Measurements from ENCODE around the gene APLP2. TPM values are rescaled to one million over a fixed set of nuclear protein-coding genes. Genes with fewer than 3 reads are reported as not detected.

Gene APLP2
- total and polyA plus RNA-seq, 2 donors (not counting 1 experiment from before 2014, with no cell fraction given), result 409 to 508 TPM

DNA sequence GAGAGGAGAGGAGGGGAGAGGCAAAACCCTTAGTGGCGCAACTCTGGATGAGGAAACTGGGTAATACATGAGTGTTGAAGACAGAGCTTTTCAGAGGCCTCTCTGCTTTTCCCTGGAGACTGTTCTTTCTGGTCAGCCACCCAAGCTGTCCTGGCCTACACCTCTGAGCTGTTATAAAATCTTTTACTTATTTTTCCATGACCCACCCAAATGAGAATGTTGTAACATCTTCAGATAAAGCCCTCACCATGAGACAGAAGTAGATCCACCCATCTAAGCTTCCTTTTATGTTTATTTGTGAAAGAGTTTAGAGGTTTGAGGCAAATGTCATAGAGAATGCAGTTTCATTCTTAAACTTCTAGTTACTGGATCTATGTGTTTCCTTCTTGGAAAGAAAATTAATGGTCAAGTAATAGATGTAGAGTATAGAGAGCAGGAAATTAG, 20.3 kb upstream of the APLP2 start:
- no peak for DNase-seq (ENCODE audit: low read depth in 2 of 2)
- H3K27me3 ChIP-seq (ENCODE audit: control insufficient read depth, insufficient read depth, low read length), result no peaks in the 10 kb centered on the region
- TF ChIP-seq, protein P1, sequence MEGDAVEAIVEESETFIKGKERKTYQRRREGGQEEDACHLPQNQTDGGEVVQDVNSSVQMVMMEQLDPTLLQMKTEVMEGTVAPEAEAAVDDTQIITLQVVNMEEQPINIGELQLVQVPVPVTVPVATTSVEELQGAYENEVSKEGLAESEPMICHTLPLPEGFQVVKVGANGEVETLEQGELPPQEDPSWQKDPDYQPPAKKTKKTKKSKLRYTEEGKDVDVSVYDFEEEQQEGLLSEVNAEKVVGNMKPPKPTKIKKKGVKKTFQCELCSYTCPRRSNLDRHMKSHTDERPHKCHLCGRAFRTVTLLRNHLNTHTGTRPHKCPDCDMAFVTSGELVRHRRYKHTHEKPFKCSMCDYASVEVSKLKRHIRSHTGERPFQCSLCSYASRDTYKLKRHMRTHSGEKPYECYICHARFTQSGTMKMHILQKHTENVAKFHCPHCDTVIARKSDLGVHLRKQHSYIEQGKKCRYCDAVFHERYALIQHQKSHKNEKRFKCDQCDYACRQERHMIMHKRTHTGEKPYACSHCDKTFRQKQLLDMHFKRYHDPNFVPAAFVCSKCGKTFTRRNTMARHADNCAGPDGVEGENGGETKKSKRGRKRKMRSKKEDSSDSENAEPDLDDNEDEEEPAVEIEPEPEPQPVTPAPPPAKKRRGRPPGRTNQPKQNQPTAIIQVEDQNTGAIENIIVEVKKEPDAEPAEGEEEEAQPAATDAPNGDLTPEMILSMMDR (conservative IDR thresholded peaks at IDR 0.05 in 1 of 2, IDR thresholded peaks at IDR 0.05 in 1 of 2; ENCODE audit: low read depth in 1 of 2, low read length in 2 of 2), result no peak
- TF ChIP-seq EZH2 (IDR thresholded peaks at IDR 0.05; ENCODE audit: low read length, missing control alignments), result no peak

DNA sequence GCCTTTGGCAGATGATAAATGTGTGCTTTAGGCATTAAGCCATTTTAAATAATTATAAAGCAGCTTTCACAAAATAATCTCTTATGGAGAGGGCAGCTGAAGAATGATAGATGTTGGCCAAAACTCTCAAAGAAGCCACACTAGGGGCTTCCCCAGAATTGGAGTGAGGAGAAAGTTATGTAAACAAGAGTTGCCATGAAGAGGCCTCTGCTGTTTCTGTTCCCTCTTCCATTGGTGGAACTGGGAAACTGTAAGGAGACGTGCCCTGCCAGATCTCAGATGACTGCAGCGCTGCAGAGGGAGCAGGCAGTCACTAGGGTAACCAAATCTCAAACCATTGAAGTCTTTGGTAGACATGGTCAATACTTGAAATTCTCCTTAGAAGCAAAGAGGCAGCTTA, 19.4 kb upstream of the APLP2 start:
- Histone ChIP-seq H3K9ac (ENCODE audit: insufficient read depth, low read length) (no peak overlapping the region), H2AFZ (ENCODE audit: low read length) (no peak overlapping the region), H3K27me3 (ENCODE audit: control insufficient read depth, insufficient read depth, low read length) (no peaks in the 10 kb centered on the region), H3K4me1 (ENCODE audit: control insufficient read depth, extremely low read depth, insufficient read depth, low read length) (no peaks in the 10 kb centered on the region), H3K27ac (ENCODE audit: insufficient read depth, low read length) (no peak overlapping the region), H3K36me3 (ENCODE audit: control insufficient read depth, insufficient read depth, low read length) (no peaks in the 10 kb centered on the region), H3K4me3 (replicated peaks in 1 of 4; ENCODE audit: control extremely low read depth in 1 of 4, insufficient read depth in 1 of 4, low read depth in 3 of 4, low read length in 4 of 4) (no peak overlapping the region), H3K9me3 (ENCODE audit: control insufficient read depth, insufficient read depth, low read depth, low read length) (no peaks in the 10 kb centered on the region), H3K79me2 (ENCODE audit: control insufficient read depth, insufficient read depth, low read length) (no peaks in the 10 kb centered on the region), H4K20me1 (ENCODE audit: control insufficient read depth, extremely low read depth, insufficient read depth, low read length) (no peaks in the 10 kb centered on the region), H3K4me2 (ENCODE audit: extremely low read depth, insufficient read depth, low read length) (no peak overlapping the region)
- TF ChIP-seq EZH2 (IDR thresholded peaks at IDR 0.05; ENCODE audit: low read length, missing control alignments), result no peak
- TF ChIP-seq, protein P1 (conservative IDR thresholded peaks at IDR 0.05 in 1 of 2, IDR thresholded peaks at IDR 0.05 in 1 of 2; ENCODE audit: low read depth in 1 of 2, low read length in 2 of 2), result no peak
- DNase-seq (ENCODE audit: low read depth in 2 of 2), result peak in 1 of 2 donors; percentile 25

More for the DNA sequence above, 20.3 kb upstream of the APLP2 start:
- no peak overlapping the region for H3K4me2 ChIP-seq (ENCODE audit: extremely low read depth, insufficient read depth, low read length)
- no peaks in the 10 kb centered on the region for H3K4me1 ChIP-seq (ENCODE audit: control insufficient read depth, extremely low read depth, insufficient read depth, low read length)
- no peak overlapping the region for H3K9ac ChIP-seq (ENCODE audit: insufficient read depth, low read length)
- no peak overlapping the region for H3K27ac ChIP-seq (ENCODE audit: insufficient read depth, low read length)
- H3K9me3 ChIP-seq (ENCODE audit: control insufficient read depth, insufficient read depth, low read depth, low read length), result no peaks in the 10 kb centered on the region
- no peaks in the 10 kb centered on the region for H3K36me3 ChIP-seq (ENCODE audit: control insufficient read depth, insufficient read depth, low read length)
- H2AFZ ChIP-seq (ENCODE audit: low read length), result no peak overlapping the region
- no peak overlapping the region for H3K4me3 ChIP-seq (replicated peaks in 1 of 4; ENCODE audit: control extremely low read depth in 1 of 4, insufficient read depth in 1 of 4, low read depth in 3 of 4, low read length in 4 of 4)
- no peaks in the 10 kb centered on the region for H4K20me1 ChIP-seq (ENCODE audit: control insufficient read depth, extremely low read depth, insufficient read depth, low read length)
- H3K79me2 ChIP-seq (ENCODE audit: control insufficient read depth, insufficient read depth, low read length), result no peaks in the 10 kb centered on the region

DNA sequence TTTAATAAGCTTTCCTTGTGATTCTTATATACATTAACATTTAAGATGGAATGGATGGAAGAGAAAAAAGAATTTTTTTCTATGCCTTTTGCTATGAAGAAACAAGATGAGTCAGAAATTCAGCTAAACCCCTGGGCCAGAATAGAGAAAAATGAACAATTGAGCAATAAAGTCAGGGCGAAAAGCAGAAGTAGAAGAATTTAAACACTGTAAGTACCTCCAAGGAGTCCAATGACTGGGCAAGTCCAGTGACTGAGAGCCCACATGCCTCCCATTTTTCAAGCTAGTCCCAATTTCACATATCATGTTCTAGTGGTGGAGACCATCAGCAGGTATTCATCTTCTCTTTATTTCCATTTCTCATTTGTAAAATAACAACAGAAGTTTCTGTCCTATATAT, 18.6 kb upstream of the APLP2 start:
- TF ChIP-seq, protein P1 (conservative IDR thresholded peaks at IDR 0.05 in 1 of 2, IDR thresholded peaks at IDR 0.05 in 1 of 2; ENCODE audit: low read depth in 1 of 2, low read length in 2 of 2), result no peak
- no peak for TF ChIP-seq EZH2 (IDR thresholded peaks at IDR 0.05; ENCODE audit: low read length, missing control alignments)
- DNase-seq (ENCODE audit: low read depth in 2 of 2), result no peak
- Histone ChIP-seq H3K4me1 (ENCODE audit: control insufficient read depth, extremely low read depth, insufficient read depth, low read length) (no peaks in the 10 kb centered on the region), H3K79me2 (ENCODE audit: control insufficient read depth, insufficient read depth, low read length) (no peaks in the 10 kb centered on the region), H3K4me3 (replicated peaks in 1 of 4; ENCODE audit: control extremely low read depth in 1 of 4, insufficient read depth in 1 of 4, low read depth in 3 of 4, low read length in 4 of 4) (no peak overlapping the region), H2AFZ (ENCODE audit: low read length) (no peak overlapping the region), H4K20me1 (ENCODE audit: control insufficient read depth, extremely low read depth, insufficient read depth, low read length) (no peaks in the 10 kb centered on the region), H3K36me3 (ENCODE audit: control insufficient read depth, insufficient read depth, low read length) (no peaks in the 10 kb centered on the region), H3K9ac (ENCODE audit: insufficient read depth, low read length) (no peak overlapping the region), H3K9me3 (ENCODE audit: control insufficient read depth, insufficient read depth, low read depth, low read length) (no peaks in the 10 kb centered on the region), H3K27me3 (ENCODE audit: control insufficient read depth, insufficient read depth, low read length) (no peaks in the 10 kb centered on the region), H3K4me2 (ENCODE audit: extremely low read depth, insufficient read depth, low read length) (no peak overlapping the region), H3K27ac (ENCODE audit: insufficient read depth, low read length) (no peak overlapping the region)
